ENCODE results near the gene SPATA2.

- TF ChIP-seq CTCF (IDR thresholded peaks at IDR 0.05 in 2 of 3, conservative IDR thresholded peaks at IDR 0.05 in 1 of 3; ENCODE audit: borderline replicate concordance in 1 of 3, insufficient read depth in 1 of 3, low read depth in 2 of 3, low read length in 2 of 3) (no peak), EZH2 (IDR thresholded peaks at IDR 0.05) (no peak), POLR2A (IDR thresholded peaks at IDR 0.05; ENCODE audit: borderline replicate concordance, extremely low read depth, insufficient read depth, insufficient read length) (no peak), ATF3 (IDR thresholded peaks at IDR 0.05) (no peak), POLR2AphosphoS5 (IDR thresholded peaks at IDR 0.05; ENCODE audit: low read depth, low read length) (no peak), JUND (IDR thresholded peaks at IDR 0.05) (no peak), YY1 (IDR thresholded peaks at IDR 0.05; ENCODE audit: extremely low read depth, insufficient replicate concordance, low read depth, low read length) (no peak), ZFX (IDR thresholded peaks at IDR 0.05) (no peak), RAD21 (IDR thresholded peaks at IDR 0.05; ENCODE audit: low read depth) (no peak), EZH2phosphoT487 (IDR thresholded peaks at IDR 0.05; ENCODE audit: borderline replicate concordance) (no peak), EGR1 (IDR thresholded peaks at IDR 0.05; ENCODE audit: low read depth) (no peak)
Measured at GRCh38 chr20:49858076-49858585, 57.2 kb downstream of the SPATA2 start.
